GM21528 (cell line): ENCODE measurements around the gene BBX.
A peak's percentile ranks its signal among the peaks of the same experiment; 100 is the strongest.
"Not testable (repeated sequence)": the region's sequence is repeated elsewhere in the genome, so short reads cannot be mapped to it uniquely, and the experiment has no call there.

ENCODE experiments used
- ATAC-seq: cut with Tn5 transposase; IDR thresholded peaks from one replicate; pipeline ENCODE4 v1.9.1; 2021; ENCODE audit warnings: mild to moderate bottlenecking, moderate library complexity; ENCODE audit not compliant: unreplicated experiment, low FRiP score

Gene BBX

DNA sequence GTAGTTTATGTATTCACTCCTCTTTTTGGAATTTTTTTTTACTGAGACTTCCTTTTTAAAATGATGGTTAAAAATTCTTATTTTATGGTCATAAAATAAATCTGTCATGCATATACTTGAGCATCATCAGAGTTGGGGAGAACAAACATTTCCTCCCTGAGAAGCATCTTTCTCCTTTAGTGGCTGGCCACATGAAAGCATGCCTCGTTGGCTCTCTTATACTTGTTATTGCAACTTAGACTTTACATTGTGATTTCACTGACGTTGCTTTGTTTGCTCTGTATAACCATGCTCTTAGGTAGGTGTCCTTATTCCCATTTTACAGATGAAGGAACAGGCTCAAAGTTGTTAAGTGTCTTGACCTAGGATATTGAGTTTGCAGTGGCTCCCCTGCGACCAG lies 18.1 kb downstream of the BBX start:
- no peak for ATAC-seq

DNA sequence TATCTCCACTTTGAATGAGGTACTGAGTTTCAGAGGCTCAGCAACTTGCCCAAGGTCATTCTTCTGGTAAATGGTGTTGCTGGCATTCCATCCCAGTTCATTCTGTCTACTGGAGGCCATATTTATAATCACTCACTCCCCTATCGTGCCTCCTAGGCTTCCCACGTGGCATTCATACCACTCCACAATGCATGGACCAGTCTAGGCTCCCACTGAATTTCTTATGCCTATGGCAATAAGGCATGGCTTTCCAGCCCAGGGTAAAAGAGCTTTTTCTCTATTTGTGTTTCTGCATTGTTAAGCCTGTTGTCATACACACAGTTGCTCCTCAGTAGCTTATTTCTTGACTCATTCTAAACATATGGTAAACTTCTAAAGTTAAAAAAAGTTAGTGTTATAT lies 19.9 kb downstream of the BBX start:
- ATAC-seq: no peak

DNA sequence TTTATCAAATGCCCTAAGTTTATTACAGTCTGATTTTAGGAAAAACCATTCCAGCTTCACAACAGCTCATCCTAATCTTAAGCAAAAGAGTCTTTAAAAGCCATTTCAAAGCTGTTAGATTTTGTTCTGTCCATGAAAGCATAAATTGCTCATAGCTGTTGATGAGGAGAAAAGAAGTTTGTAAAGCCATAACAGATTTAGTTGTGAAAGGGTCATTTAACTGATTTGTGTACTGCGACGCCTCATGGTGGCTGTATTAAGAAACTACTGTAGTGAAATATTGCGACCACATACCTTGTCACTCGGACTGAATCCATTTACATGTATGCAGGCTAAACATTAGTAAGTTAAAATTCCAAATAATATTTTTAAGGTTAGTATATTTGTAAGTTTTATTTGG lies 20.9 kb downstream of the BBX start:
- ATAC-seq: no peak

DNA sequence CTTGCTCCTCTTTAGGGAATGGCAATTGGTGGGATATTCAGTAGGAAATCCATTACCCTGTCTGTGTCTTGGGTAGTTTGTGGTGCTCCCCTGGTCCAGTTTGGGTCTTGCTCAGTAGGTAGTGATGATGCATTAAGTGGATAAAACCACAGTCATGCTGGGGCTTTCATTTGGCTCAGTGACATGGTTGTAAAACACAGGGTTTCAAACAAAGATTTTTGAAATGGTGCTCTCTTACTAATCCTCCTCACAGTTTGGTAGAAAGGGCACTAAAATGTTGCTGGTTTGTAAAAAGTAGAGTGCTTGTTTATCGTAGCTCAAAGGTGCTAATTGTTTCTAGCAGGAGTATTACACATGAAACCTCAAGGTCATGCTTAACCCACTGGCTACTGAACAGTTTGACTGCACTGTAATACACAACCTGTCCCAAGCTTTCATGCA lies 22.9 kb downstream of the BBX start:
- ATAC-seq: no peak

DNA sequence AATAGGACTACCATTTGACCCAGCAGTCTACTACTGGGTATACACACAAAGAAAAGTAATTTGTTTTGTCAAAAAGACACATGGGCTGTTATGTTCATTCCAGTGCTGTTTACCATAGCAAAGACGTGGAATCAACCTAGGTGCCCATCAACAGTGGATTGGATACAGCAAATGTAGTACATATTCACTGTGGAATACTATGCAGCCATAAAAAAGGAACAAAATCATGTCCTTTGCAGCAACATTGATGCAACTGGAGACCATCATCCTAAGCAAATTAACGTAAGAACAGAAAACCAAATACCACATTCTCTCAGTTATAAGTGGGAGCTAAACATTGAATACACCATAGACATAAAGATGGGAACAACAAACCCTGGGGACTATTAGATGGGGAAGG lies 25.8 kb downstream of the BBX start:
- ATAC-seq: no peak

DNA sequence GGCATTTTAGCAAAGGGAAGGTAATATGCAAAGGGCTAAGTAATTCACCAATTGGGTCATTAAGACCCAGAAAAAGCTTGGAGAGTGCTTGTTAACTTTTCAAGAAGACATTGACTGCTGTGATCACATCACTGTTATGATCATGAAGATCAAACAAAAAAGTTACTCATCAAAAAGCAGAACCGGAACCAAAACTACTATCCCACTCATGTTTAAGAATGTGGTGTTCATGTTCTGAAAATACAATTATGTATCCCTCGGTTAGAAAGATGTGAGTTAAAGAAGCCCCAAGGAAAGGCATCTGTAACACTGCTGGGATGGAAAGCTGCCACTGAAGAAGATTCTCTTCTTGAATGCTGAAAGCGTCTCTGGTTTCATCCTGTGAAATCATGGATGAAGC lies 32.6 kb downstream of the BBX start:
- no peak for ATAC-seq

DNA sequence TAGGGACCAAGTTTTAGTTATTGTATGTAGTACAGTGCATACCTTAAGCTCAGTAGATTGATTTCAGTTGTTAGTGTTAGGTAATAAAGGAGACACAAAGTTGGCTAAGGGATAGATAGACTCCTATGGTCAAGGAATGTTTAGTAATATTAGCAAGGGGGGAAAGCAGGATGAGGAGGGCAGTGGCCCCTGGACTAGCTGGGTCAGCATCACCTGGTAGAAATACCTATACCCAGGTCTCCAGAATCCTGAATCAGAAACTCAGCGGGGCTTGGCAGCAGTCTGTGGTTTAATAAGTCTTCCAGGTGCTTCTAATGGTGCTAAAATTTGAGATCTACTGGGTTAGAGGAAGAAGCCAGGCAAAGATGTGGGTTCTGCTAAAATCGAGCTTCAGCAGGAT lies 35.0 kb downstream of the BBX start:
- no peak for ATAC-seq

DNA sequence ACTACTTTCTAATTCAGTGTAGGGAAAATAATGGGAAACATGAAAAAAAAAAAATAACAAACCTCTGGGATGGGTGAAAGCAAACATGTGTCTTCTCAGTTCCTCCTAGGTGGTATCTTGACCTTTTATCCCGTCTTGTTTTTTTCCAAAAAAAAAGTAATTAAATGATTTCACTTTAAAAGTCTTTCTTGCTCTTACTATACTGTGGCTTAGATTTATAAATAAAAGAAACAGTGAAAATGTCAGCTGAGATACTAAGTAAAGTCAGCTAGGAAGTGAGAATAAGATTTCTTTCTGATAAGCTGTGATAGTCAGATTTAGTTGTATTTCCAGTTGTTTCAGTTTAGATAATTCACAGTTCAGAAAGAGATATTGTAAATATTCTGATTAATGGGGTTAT lies 37.4 kb downstream of the BBX start:
- no peak for ATAC-seq

DNA sequence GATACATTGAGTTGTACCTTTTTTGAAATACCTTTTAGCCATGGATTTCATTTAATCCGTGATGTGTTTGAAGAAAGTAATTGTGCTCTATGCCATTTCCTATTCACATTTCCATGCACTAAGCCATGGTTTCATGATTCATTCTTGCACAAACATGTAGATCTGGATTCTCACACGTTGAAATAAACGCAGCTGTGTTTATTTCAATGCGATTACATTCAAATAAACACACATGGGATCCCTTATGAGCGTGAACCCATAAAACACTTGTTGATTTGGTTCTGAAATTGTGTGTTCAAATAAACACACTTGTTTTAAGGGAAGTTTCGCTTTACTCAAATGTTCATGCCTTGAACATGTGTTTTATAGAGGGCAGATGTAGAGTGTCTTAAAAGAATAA lies 39.2 kb downstream of the BBX start:
- no peak for ATAC-seq

DNA sequence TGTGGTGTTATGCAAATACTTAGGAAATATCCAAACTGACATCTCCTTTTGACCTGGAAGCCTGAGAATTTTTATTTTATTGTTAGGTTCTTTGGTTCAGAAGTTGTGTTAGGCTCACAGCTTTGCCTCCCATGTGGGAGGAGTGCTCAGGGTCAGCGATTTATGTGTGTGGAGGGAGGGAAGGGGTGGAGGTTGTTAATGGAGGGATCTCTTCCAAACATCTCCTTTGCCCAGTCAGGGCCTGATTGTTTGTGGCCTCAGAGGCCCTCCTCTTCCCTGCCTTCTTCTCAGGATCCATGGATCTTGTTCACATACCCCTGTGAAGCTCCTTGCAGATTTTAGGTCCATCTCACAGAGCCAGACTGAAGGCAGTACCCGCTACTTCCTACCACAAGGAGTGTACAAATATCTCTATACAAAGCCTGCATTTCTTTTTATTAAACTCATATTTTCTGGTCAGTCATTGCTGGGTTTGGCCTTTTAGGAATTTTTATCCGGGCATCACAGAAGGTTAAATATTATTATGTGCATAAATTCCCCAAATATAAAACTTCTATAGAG lies 40.3 kb downstream of the BBX start:
- ATAC-seq: no peak

DNA sequence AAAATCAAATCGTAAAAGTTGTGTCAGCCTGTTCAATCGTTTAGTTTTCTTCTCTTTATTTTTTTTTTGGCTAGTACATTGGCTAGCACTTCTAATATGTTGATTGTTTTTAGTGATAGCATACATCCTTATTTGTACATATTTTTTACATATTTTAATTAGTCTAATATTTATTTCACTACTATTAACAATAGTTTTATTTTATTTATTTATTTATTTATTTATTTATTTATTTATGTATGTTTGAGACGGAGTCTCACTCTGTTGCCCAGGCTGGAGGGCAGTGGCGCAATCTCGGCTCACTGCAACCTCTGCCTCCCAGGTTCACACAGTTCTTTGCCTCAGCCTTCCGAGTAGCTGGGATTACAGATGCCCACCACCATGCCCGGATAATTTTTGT lies 42.5 kb downstream of the BBX start:
- ATAC-seq: not testable (repeated sequence)

DNA sequence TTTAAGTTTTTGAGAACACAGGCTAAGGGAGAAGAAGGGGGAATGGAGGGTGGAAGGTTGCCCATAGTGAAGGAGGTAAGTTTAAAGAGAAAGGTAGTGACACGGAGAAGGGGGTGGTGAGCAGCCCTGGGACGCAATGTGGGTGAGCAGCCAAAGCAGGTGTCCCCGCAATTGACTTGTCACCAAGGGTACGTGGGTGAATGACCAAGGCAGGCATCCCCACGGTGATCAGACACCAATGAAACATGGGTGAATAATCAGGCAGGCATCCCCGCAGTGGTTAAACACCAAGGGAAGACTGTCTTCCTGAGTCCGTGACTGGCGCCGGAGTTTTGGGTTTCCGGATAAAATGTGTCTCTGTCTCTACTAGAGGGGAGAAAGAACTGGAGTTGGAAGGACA lies 48.3 kb downstream of the BBX start:
- ATAC-seq: not testable (repeated sequence)

DNA sequence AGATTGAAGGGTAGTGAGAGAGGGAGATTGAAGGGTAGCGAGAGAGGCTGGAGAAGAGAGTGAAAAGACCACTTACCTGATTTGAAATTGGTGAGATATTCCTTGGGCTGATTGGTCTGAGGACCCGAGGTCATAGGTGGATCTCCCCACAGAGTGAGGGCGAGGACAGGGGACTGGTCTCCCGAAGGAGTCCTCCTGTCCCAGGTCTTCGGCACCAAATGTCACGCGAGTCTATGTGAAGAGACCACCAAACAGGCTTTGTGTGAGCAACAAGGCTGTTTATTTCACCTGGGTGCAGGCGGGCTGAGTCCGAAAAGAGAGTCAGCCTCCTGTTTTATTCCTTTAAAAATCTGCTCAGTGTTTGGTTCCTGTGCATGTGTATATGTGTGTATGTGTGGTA lies 48.7 kb downstream of the BBX start:
- not testable (repeated sequence) for ATAC-seq

DNA sequence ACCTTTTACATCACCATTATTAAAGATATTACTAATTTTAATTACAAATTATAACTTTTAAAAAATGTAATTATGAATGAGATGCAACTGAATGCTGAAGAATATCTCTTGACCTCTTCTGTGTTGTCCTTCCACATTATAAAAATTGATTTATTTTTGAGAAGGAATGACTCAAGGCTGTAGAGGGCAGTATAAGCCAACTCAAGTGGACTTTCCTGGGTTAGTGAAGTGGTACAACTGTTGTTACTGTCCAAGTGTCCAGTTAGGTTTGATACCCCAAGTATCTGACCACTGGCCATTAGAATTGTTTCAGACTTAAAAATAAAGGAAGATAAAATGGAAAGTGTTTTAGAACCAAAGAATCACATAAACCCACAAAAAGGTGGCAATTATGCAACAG lies 51.9 kb downstream of the BBX start:
- peak; percentile 66 for ATAC-seq

DNA sequence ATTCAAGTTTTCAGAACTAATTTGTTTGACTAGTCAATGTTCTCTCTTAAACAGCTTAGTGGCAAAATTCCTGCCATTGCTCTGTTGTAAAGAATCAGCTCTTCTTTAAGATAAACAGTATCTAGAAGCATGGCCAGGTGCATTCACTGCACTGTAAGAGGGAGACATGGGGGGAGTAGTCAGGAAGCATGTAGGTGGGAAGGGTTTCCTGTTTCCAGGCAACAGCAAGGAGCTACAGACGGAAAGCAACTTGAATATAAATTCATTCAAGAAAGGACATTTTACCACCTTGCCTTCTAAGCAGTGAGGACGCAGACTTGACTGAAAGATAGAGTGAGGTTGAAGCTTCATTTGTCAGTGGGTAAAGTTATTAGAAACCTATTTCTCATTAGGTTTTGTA lies 55.3 kb downstream of the BBX start:
- ATAC-seq: no peak

DNA sequence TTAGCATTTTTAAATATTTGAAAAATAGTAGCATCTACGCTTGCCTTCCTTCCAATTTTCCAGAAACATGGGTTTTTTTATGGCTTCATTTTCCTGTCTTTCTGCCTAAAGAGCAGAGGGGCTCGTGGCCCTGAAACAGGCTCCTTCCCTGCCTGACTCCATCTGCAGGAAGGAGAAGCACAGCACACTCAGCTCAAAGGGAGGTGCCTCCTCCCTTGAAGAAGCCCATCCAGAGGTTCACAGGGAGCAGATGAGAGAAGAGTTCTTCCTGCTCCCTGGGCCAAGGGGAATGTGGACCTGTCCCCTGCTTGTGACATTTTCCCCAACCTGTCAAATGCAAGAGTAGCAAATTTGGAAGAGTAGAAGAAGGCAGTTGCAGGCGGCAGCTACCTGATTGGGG lies 55.8 kb downstream of the BBX start:
- no peak for ATAC-seq

DNA sequence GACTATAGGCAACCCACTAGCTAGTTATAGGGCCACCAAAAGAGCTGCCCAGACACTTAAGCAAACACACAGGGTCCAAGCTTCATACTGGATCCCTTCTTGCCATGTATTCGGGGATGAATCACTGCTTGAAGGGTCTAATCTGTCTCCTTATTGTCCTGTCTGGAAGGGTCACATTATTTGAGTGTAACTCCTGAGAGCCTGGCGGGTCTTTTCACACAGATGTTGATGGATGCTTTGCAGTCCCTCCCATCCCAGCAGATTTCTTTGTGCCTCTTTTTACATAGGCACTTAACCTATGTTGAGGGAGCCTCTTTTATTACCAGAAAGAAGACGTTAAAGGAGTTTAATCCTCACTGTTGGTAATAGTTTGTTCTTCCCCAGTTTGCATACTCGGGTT lies 56.6 kb downstream of the BBX start:
- ATAC-seq: no peak

DNA sequence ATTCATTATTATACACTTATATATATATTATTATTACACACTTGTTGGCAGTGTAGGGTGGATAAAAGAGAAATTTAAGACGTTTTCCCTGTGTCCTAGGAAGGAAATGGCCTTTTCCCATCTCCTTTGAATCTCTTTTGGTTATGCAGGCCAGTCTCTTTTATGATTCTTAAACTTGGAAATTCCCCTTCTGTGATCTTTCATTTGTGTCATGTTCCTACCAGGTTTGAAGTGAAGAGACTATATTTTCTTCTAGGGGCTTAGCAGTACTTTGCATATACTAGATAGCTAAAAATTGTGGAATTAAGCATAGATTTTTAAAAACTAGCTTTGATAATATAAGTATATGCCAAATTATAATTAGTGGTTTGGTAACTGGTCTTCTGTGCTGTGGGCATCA lies 58.5 kb downstream of the BBX start:
- ATAC-seq: no peak

DNA sequence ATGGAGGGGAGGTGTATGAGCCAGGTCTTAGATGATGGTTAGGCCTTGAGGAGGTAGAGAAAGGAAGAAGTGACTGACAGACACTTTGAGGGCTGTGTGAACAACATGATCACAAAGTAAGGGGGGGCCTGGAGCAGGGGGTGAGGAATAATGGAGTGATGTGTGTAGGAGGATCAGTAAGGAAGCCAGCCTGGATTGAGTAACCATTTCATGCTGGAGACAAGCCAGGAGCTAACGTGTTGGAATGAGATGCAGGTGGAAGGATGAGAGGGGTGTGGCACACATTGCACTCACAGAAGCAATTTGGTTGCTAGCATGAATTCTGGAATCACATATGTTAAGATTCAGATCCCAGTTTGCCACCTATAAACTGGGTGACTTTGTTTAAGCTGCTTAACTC lies 65.5 kb downstream of the BBX start:
- no peak for ATAC-seq

DNA sequence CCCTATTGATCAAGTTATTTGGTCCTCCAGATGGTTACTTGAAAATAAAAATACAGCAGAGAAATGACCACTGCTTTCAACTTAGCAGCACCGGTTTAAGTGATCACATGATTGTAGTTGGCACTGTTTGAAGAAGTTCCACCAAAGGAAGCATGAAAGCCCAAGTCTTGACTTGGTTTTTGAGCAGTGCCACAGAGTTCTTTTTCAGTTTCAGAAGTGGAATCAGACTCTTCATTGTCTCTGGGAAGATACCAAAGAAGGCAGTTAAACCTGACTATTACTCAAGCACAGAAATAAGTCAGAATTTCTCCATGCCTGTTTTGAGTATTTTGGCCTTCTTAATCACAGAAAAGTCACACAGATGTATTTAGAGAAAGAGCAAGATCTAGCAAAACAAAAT lies 66.7 kb downstream of the BBX start:
- no peak for ATAC-seq

DNA sequence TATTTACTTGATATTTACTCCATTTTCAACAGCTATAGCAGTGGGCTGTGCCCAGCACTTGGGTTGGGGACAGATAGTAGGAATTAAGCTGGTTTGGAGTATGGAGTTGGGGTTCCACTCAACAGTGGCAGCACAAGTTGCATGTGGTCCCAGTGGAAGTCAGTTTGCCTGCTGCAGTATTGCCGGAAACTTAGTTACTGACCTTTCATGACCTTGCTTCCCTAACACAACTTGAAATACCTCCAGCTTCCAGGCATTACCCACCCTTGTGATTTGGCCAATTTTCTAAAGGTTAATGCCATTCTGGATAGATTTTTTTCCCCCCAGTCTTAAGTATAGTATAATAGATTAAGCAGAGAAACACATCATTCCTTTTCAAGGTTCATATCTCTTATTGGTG lies 68.0 kb downstream of the BBX start:
- ATAC-seq: no peak

DNA sequence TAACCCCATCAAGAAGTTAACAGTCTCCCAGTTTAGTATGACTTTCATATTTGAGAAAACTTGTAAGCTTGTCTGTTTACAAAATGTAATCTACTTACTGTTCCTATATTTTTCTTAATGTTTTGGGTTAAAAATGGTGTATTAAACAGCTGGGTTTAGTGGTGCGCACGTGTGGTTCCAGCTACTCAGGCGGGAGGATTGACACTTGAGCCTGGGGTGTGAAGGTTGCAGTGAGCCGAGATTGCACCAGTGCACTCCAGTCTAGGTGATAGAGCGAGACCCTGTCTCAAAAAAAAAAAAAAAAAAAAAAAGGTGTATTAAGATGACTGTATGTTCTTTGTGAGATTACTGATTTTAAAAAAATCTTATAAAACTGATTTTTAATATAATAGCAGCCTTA lies 69.3 kb downstream of the BBX start:
- ATAC-seq: no peak

DNA sequence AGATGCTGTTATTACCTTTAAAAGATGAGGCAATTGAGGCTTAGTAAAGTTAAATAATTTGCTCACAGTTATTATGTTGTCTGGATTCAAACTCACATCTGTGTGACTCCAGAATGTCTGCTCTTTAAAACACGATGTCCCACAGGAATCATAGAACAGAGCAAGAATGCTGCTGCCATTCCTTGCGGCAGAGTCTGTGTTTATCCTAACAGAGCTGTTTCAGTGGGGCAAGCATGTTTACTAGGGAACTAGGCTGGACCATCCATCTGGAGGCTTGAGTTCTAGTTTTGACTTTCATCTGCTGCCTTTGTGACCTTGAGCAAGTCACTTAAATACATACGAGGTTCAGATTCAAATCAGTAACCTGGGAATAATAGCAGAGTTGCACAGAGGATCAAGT lies 72.1 kb downstream of the BBX start:
- ATAC-seq: no peak
